ENCODE data around the gene MYO16.

The MYO16 gene

DNA sequence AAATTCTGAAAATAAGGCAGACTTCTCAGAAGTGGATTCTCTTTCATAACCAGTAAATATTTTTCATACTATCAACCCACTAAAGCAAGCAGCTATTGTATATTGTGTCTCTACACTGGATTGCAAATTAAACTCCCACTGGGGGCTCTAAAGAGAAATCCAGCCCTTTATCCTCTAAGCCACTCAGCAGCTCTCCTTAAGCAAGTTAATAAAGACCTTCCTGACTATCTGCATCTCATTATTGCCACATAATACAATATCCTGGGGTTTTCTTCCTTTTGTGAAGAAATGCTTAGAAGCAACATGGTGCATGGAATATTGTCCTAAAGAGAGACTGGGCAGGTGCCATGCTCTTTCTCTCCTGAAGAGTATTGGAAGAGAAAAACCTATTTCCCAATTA, 521.3 kb downstream of the MYO16 start:
- DNase-seq (ENCODE audit: low spot score), result no peak
- TF ChIP-seq CTCF (IDR thresholded peaks at IDR 0.05; ENCODE audit: borderline replicate concordance, control extremely low read depth, extremely low read depth, insufficient read depth, missing control alignments), result no peak
- in situ Hi-C loops (cut with MboI; ENCODE audit: low sequenced_read_pairs, unreplicated experiment), result no loop called here

DNA sequence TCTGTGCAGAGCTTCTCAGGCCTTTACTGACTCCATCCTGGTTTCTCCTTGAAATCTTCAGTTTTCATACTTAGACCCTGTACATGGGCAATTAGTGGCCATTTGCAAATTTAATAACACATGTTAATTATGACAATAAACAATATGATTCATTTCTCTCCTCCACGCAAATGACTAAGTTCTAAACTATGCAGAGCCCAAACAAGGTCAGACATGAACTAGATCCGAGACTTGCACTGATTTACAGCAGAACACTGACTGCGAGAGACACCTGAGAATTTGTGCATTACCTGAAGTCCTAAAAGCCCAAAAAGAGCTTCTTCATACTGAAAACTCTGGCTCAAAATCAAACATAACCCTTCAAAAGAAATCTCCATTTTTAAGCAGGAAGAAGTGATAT, 521.8 kb downstream of the MYO16 start:
- in situ Hi-C loops (cut with MboI; ENCODE audit: low sequenced_read_pairs, unreplicated experiment), result no loop called here
- DNase-seq (ENCODE audit: low spot score), result no peak
- TF ChIP-seq CTCF (IDR thresholded peaks at IDR 0.05; ENCODE audit: borderline replicate concordance, control extremely low read depth, extremely low read depth, insufficient read depth, missing control alignments), result no peak

GRCh38 chr13:109151696-109152095, 522.3 kb downstream of the MYO16 start:
- in situ Hi-C loops (cut with MboI; ENCODE audit: low sequenced_read_pairs, unreplicated experiment), result no loop called here

DNA sequence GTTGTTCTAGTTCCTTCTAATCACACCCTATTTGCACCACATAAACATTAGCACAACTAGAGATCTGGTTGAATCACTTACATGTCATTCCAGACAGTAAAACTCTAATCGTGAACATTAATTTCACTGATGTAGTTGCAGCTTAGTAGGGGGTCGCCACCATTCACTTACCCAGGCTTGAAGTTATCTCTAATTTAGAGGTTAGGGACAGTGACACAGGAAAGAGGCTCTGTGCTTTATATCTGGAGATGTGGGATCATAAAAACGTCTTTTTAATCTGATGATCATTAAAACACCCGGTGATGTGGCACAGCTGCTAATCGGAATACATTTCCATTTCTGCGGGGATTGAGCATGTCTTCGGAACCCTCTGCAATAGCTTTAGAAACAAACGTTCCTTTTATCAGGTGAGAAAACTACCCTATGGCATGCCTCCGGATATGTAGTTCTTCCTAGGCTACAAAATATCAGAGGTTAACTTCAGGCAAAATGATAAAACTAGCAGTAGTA, 523.0 kb downstream of the MYO16 start:
- no peak for DNase-seq (ENCODE audit: low spot score)
- in situ Hi-C loops (cut with MboI; ENCODE audit: low sequenced_read_pairs, unreplicated experiment), result no loop called here
- TF ChIP-seq CTCF (IDR thresholded peaks at IDR 0.05; ENCODE audit: borderline replicate concordance, control extremely low read depth, extremely low read depth, insufficient read depth, missing control alignments), result no peak

More at GRCh38 chr13:109151696-109152095, 522.3 kb downstream of the MYO16 start:
- no peak for TF ChIP-seq CTCF (IDR thresholded peaks at IDR 0.05; ENCODE audit: borderline replicate concordance, control extremely low read depth, extremely low read depth, insufficient read depth, missing control alignments)
- no peak for DNase-seq (ENCODE audit: low spot score)

DNA sequence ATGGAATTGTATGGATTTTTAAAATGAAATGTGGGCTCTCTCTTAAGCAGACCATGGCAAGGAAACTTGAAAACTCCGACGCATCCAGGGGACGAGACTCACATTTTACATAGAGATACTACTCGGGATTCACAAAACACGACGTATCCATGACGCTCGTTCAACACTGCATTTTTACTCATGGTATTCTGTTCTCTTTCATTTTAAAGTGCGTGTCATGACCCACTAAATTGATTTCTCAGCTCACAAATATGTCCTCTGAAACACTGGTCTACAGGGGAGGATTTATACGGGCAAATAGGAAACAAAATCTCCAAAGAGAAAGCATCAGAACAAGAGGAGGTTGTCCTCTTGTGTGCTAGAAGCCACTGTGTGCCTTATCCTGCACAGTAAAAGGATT, 523.5 kb downstream of the MYO16 start:
- DNase-seq (ENCODE audit: low spot score), result no peak
- in situ Hi-C loops (cut with MboI; ENCODE audit: low sequenced_read_pairs, unreplicated experiment), result no loop called here
- TF ChIP-seq CTCF (IDR thresholded peaks at IDR 0.05; ENCODE audit: borderline replicate concordance, control extremely low read depth, extremely low read depth, insufficient read depth, missing control alignments), result no peak

GRCh38 chr13:109154146-109154545, 524.7 kb downstream of the MYO16 start:
- no peak for DNase-seq (ENCODE audit: low spot score)
- no peak for TF ChIP-seq CTCF (IDR thresholded peaks at IDR 0.05; ENCODE audit: borderline replicate concordance, control extremely low read depth, extremely low read depth, insufficient read depth, missing control alignments)
- in situ Hi-C loops (cut with MboI; ENCODE audit: low sequenced_read_pairs, unreplicated experiment), result no loop called here

- no peak for DNase-seq (ENCODE audit: low spot score)
- TF ChIP-seq CTCF (IDR thresholded peaks at IDR 0.05; ENCODE audit: borderline replicate concordance, control extremely low read depth, extremely low read depth, insufficient read depth, missing control alignments), result no peak
- in situ Hi-C loops (cut with MboI; ENCODE audit: low sequenced_read_pairs, unreplicated experiment), result no loop called here
Observed at GRCh38 chr13:109154546-109154945, 525.1 kb downstream of the MYO16 start.

Data from GM13976 (cell line).